ENCODE results near the gene OR2AP1.

DNA sequence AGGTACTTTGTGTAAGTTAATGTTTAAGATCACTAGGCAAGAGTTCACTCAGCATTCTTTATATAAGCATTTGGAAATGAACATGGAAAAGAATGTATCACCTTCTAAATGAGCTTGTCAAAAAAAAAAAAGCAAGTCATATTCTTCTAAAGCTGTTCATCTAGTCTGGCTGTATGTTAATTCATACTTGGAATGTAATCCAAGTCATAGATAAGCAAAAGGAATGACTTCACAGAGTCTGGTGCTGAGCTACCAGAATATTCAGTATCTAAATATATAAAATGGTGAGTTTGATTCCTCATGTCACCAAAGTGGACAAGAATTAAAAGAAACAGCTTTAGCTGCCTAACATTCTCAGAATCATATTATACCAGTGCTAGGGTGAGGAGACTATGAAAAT is 18.0 kb upstream of the OR2AP1 start:
- TF ChIP-seq CTCF (IDR thresholded peaks at IDR 0.05) (no peak), POLR2A (IDR thresholded peaks at IDR 0.05) (no peak)

Data from heart left ventricle (tissue), 13 donors.